Testis (tissue), 3 donors: ENCODE data around the gene PSME2. TPM values are rescaled to one million over a fixed set of nuclear protein-coding genes. Genes with fewer than 3 reads are reported as not detected.

Source experiments
- DNase-seq: peaks from one replicate; pipeline ENCODE4 v3.0.0-alpha.2; 2019
- H3K27ac ChIP-seq, 2 donors: fragments of 200-600 bp; sonication (generic); one replicate each; pipeline ENCODE4 v1.5.1; 2019
- H3K27me3 ChIP-seq: fragments of 200-600 bp; sonication (generic); one replicate; pipeline ENCODE4 v1.5.1; 2019
- H3K36me3 ChIP-seq: fragments of 200-600 bp; sonication (generic); one replicate; pipeline ENCODE4 v1.5.1; 2017; ENCODE audit warnings: low read depth; ENCODE audit errors: missing control alignments
- H3K4me1 ChIP-seq: fragments of 200-600 bp; sonication (generic); one replicate; pipeline ENCODE4 v1.5.1; 2019
- H3K4me3 ChIP-seq, 2 donors: fragments of 200-600 bp; sonication (generic); one replicate each; pipeline ENCODE4 v1.5.1; 2017 to 2019
- H3K9me3 ChIP-seq: fragments of 200-600 bp; sonication (generic); one replicate; pipeline ENCODE4 v1.5.1; 2017
- POLR2A ChIP-seq: fragments of 450-650 bp; IDR thresholded peaks from one replicate; pipeline ENCODE4 v1.6.1; 2017; ENCODE audit warnings: antibody characterized with exemption, mild to moderate bottlenecking, moderate library complexity
- WGBS, 2 donors: methylation state at CpG; one replicate each; pipeline ENCODE4 v1.1.5; 2018; 5-methylcytosine and 5-hydroxymethylcytosine counted together
- intact Hi-C: fragments of 100-400 bp; cut with DNase I; formaldehyde crosslinking; loops from one replicate; pipeline ENCODE4 v1.15.1; 2023; ENCODE audit warnings: low total_unique reads
- polyA plus RNA-seq: library from polyadenylated mRNA; stranded (reverse); fragments of 350-450 nt; fragmentation: Illumina TruSeq; extraction: RNeasy Lipid Tissue Mini Kit (QIAGEN cat#74804); gene quantifications from one replicate; pipeline ENCODE4 v1.2.3, GENCODE V29; 2014; ENCODE audit warnings: low read depth, low replicate concordance; ENCODE audit not compliant: insufficient read depth
- total RNA-seq, 2 donors: library from RNA; depleted of rRNA; stranded (reverse); fragments of >200 nt; gene quantifications; one replicate each; pipeline ENCODE4 v1.2.3, GENCODE V29; 2016
- TF ChIP-seq, protein P1 (sequence below), 3 experiments: fragments of 450-650 bp in 2 of 3; fragments of 200-600 bp in 1 of 3; sonication (generic) in 1 of 3; IDR thresholded peaks; one replicate each; pipeline ENCODE4 v1.5.1; 2016 to 2019; ENCODE audit warnings: antibody characterized with exemption in 3 of 3, mild to moderate bottlenecking in 2 of 3, moderate library complexity in 1 of 3

The PSME2 gene
- total and polyA plus RNA-seq, 3 donors from 2014 or later = 49.8 to 122 (median 78.1) TPM

GRCh38 chr14:24098229-24098926 lies 48.0 kb downstream of the PSME2 start:
- Histone ChIP-seq H3K4me1 (peaks cover 12% of the 10 kb centered on the region), H3K27ac (no peak overlapping the region), H3K27me3 (no peaks in the 10 kb centered on the region), H3K4me3 (no peak overlapping the region), H3K36me3 (no peaks in the 10 kb centered on the region), H3K9me3 (no peaks in the 10 kb centered on the region)
- 79 to 93% methylated on average over 5 to 16 of the region's 16 CpGs for WGBS, 2 donors
- intact Hi-C loops = no loop called here
- no peak for DNase-seq
- TF ChIP-seq, protein P1, sequence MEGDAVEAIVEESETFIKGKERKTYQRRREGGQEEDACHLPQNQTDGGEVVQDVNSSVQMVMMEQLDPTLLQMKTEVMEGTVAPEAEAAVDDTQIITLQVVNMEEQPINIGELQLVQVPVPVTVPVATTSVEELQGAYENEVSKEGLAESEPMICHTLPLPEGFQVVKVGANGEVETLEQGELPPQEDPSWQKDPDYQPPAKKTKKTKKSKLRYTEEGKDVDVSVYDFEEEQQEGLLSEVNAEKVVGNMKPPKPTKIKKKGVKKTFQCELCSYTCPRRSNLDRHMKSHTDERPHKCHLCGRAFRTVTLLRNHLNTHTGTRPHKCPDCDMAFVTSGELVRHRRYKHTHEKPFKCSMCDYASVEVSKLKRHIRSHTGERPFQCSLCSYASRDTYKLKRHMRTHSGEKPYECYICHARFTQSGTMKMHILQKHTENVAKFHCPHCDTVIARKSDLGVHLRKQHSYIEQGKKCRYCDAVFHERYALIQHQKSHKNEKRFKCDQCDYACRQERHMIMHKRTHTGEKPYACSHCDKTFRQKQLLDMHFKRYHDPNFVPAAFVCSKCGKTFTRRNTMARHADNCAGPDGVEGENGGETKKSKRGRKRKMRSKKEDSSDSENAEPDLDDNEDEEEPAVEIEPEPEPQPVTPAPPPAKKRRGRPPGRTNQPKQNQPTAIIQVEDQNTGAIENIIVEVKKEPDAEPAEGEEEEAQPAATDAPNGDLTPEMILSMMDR (IDR thresholded peaks at IDR 0.05) = no peak
- TF ChIP-seq POLR2A = no peak

DNA sequence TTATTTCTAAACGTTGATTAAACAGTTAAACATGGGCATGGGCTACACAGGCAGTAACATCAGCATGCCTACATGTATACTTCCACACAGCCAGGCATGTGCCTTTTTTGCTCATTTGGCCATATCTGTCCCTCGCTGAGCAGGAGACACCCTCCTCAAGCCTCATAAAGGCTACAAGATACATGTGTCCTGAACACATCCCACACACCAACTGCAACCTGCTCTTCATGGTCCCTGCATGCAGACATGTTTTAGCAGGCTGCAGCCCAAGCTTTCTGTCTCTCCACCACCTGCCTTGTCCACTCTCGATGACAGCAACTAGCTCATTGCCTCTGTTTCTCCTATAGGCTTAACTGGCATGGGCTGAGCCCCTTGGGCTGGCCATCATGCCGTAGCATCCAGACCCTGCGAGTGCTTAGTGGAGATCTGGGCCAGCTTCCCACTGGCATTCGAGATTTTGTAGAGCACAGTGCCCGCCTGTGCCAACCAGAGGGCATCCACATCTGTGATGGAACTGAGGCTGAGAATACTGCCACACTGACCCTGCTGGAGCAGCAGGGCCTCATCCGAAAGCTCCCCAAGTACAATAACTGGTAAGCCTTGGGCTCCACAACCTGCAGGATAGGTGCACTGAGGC lies 49.7 kb downstream of the PSME2 start:
- Histone ChIP-seq H3K4me3 (no peak overlapping the region), H3K36me3 (no peaks in the 10 kb centered on the region), H3K4me1 (peaks cover 12% of the 10 kb centered on the region), H3K9me3 (no peaks in the 10 kb centered on the region), H3K27me3 (no peaks in the 10 kb centered on the region), H3K27ac (no peak overlapping the region)
- DNase-seq = no peak
- 93 to 97% methylated on average over 6 to 8 of the region's 8 CpGs for WGBS, 2 donors
- intact Hi-C loops = no loop called here
- TF ChIP-seq POLR2A = no peak
- TF ChIP-seq, protein P1 (IDR thresholded peaks at IDR 0.05) = no peak

- peak; percentile 29 for DNase-seq
- Histone ChIP-seq H3K4me3 (peak overlapping the region in 1 of 2 donors; percentile 89), H3K27ac (peak overlapping the region; percentile 82 to 85), H3K9me3 (no peaks in the 10 kb centered on the region), H3K4me1 (peaks cover 12% of the 10 kb centered on the region), H3K36me3 (no peaks in the 10 kb centered on the region), H3K27me3 (no peaks in the 10 kb centered on the region)
- intact Hi-C loops = no loop called here
- 44 to 56% methylated on average over 8 to 12 of the region's 12 CpGs for WGBS, 2 donors
- TF ChIP-seq POLR2A = no peak
- TF ChIP-seq, protein P1 (IDR thresholded peaks at IDR 0.05) = no peak
Observed at GRCh38 chr14:24095271-24096068, 50.9 kb downstream of the PSME2 start.

DNA sequence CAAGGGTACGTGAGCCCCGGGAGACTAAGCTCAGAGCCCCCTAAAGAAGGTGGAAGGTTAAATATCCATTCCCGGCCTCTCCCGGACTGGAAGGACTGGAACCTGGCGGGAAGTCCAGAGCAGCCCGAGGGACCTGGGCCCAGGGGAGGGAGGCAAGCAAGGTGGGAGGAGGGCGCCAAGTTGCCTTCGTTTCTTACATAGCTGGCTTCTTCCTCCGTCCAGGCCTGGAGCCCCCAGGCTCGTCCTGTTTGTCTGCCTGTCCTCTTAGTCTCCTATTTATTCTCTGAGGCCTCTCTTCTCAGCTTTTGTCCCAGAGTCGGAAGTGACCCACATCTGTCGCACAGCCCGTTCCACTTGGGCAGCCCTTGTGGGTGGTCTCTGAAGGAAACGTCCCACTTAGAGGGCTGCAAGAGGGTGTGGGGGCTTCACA lies 51.6 kb downstream of the PSME2 start:
- Histone ChIP-seq H3K27me3 (no peaks in the 10 kb centered on the region), H3K27ac (peak overlapping the region; percentile 82 to 85), H3K4me1 (peaks cover 12% of the 10 kb centered on the region), H3K9me3 (no peaks in the 10 kb centered on the region), H3K36me3 (no peaks in the 10 kb centered on the region), H3K4me3 (peak overlapping the region; percentile 54 to 89)
- intact Hi-C loops = no loop called here
- 12 to 13% methylated on average over 13 to 14 of the region's 14 CpGs for WGBS, 2 donors
- no peak for TF ChIP-seq POLR2A
- TF ChIP-seq, protein P1 (IDR thresholded peaks at IDR 0.05) = no peak
- peak; percentile 22 for DNase-seq
